ENCODE measurements around the gene DNAH17.

The DNAH17 gene

GRCh38 chr17:78596871-78597764 is 19.9 kb upstream of the DNAH17 start (continued):
- TF ChIP-seq PPARA (CRISPR knock-in tag; IDR thresholded peaks at IDR 0.05; ENCODE audit: borderline replicate concordance) (no peak), BACH2 (CRISPR knock-in tag; IDR thresholded peaks at IDR 0.05; ENCODE audit: borderline replicate concordance) (no peak), ZC3H10 (CRISPR knock-in tag; IDR thresholded peaks at IDR 0.05) (no peak)

- no peak for ATAC-seq
- TF ChIP-seq CSDC2 (CRISPR knock-in tag; IDR thresholded peaks at IDR 0.05), result no peak
- TF ChIP-seq ZFP3 (CRISPR knock-in tag; IDR thresholded peaks at IDR 0.05), result no peak
- TF ChIP-seq SNAI2 (CRISPR knock-in tag; IDR thresholded peaks at IDR 0.05), result no peak
- TF ChIP-seq RARB (CRISPR knock-in tag; IDR thresholded peaks at IDR 0.05), result no peak
- no peak for TF ChIP-seq ESRRG (CRISPR knock-in tag; IDR thresholded peaks at IDR 0.05)
- no peak for TF ChIP-seq ISL1 (CRISPR knock-in tag; IDR thresholded peaks at IDR 0.05)
- TF ChIP-seq ZNF70 (CRISPR knock-in tag; IDR thresholded peaks at IDR 0.05), result no peak
- TF ChIP-seq POU6F1 (CRISPR knock-in tag; IDR thresholded peaks at IDR 0.05; ENCODE audit: borderline replicate concordance, low read depth), result no peak
- no peak for TF ChIP-seq TCF4 (CRISPR knock-in tag; IDR thresholded peaks at IDR 0.05; ENCODE audit: borderline replicate concordance)
- TF ChIP-seq BACH2 (CRISPR knock-in tag; IDR thresholded peaks at IDR 0.05; ENCODE audit: borderline replicate concordance), result no peak
- TF ChIP-seq ZNF8 (CRISPR knock-in tag; IDR thresholded peaks at IDR 0.05), result no peak
Measured at GRCh38 chr17:78595135-78595810, 18.1 kb upstream of the DNAH17 start.

GRCh38 chr17:78592991-78593329 is 15.8 kb upstream of the DNAH17 start:
- no peak for ATAC-seq
- TF ChIP-seq ISL1 (CRISPR knock-in tag; IDR thresholded peaks at IDR 0.05) (no peak), TCF4 (CRISPR knock-in tag; IDR thresholded peaks at IDR 0.05; ENCODE audit: borderline replicate concordance) (no peak), ARNTL (CRISPR knock-in tag; IDR thresholded peaks at IDR 0.05; ENCODE audit: borderline replicate concordance, low read depth) (no peak), ESRRG (CRISPR knock-in tag; IDR thresholded peaks at IDR 0.05) (no peak), RARB (CRISPR knock-in tag; IDR thresholded peaks at IDR 0.05) (no peak), GLIS3 (CRISPR knock-in tag; IDR thresholded peaks at IDR 0.05) (no peak), TSHZ2 (CRISPR knock-in tag; IDR thresholded peaks at IDR 0.05) (no peak), ZFP3 (CRISPR knock-in tag; IDR thresholded peaks at IDR 0.05) (no peak), CREB5 (CRISPR knock-in tag; IDR thresholded peaks at IDR 0.05; ENCODE audit: low read depth) (no peak)

GRCh38 chr17:78591263-78591671 is 14.1 kb upstream of the DNAH17 start:
- TF ChIP-seq ARNTL (CRISPR knock-in tag; IDR thresholded peaks at IDR 0.05; ENCODE audit: borderline replicate concordance, low read depth), result no peak
- no peak for TF ChIP-seq OSR1 (CRISPR knock-in tag; IDR thresholded peaks at IDR 0.05)
- no peak for TF ChIP-seq ZFP30 (CRISPR knock-in tag; IDR thresholded peaks at IDR 0.05)
- no peak for TF ChIP-seq PPARA (CRISPR knock-in tag; IDR thresholded peaks at IDR 0.05; ENCODE audit: borderline replicate concordance)
- TF ChIP-seq ZNF565 (CRISPR knock-in tag; conservative IDR thresholded peaks at IDR 0.05; ENCODE audit: low read depth), result no peak
- TF ChIP-seq PATZ1 (CRISPR knock-in tag; IDR thresholded peaks at IDR 0.05; ENCODE audit: borderline replicate concordance), result no peak
- no peak for TF ChIP-seq BACH2 (CRISPR knock-in tag; IDR thresholded peaks at IDR 0.05; ENCODE audit: borderline replicate concordance)
- TF ChIP-seq CSRNP3 (CRISPR knock-in tag; IDR thresholded peaks at IDR 0.05), result no peak
- ATAC-seq, result no peak

Measured in SK-N-SH treated with all-trans-retinoic acid at 6 μM for 48 hours (cell line).